Stimulated activated CD8-positive, alpha-beta memory T cell treated with anti-CD3 and anti-CD28 coated beads, Interleukin-2, amount 100 ng/mL, for 48 hours (primary cell): ENCODE results near the gene WDR7.

Experiments used
- DNase-seq, 2 donors: peaks; one replicate each; pipeline ENCODE4 v3.0.0-alpha.2; 2020; ENCODE audit warnings: low read depth in 2 of 2

WDR7 gene

GRCh38 chr18:56936457-56936856 lies 285.3 kb downstream of the WDR7 start:
- no peak for DNase-seq

GRCh38 chr18:56937874-56938430 lies 286.8 kb downstream of the WDR7 start:
- no peak for DNase-seq

DNA sequence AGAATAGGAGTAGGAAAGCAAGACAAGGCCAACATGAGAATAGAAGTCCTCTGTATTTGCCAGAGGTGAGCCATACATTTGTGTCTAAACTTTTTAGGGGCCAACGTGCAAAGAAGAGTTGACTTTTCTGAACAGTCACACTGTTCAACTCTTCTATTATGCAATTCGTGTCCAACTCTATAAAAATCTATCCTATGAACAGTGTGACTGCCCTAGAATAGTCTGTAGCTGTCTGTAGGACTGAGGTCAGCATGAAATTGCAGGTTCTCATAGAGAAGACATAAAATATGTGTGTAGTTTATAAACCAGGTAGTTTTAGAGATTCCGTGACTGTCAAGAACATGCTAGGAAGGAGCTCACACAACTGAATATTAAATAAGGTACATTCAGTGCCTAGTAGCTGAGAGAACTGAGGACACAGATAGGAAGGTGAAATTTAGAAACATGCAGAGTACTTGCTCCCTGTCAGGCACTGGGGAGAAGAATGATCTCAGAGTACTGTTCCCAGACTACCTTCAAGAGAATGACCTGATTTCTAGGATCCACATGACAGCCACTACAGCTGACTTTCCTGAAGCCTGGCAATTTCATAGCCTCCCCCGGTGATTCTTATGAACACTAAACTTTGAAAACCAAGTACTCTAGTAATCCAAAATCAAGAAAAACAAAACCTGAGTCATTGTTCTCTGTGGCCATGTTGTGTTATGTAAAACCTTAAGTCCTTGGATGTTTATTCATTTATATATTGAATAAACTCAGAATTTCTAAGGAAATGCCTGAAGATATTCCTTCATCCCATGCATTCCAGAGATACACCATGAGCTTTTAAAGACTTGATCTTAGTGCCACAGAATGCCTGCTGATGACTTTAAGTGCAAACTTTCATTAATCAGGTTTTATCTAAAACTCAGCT lies 294.3 kb downstream of the WDR7 start:
- no peak for DNase-seq

GRCh38 chr18:56947236-56947635 lies 296.1 kb downstream of the WDR7 start:
- no peak for DNase-seq

GRCh38 chr18:56952026-56952425 lies 300.9 kb downstream of the WDR7 start:
- no peak for DNase-seq

DNA sequence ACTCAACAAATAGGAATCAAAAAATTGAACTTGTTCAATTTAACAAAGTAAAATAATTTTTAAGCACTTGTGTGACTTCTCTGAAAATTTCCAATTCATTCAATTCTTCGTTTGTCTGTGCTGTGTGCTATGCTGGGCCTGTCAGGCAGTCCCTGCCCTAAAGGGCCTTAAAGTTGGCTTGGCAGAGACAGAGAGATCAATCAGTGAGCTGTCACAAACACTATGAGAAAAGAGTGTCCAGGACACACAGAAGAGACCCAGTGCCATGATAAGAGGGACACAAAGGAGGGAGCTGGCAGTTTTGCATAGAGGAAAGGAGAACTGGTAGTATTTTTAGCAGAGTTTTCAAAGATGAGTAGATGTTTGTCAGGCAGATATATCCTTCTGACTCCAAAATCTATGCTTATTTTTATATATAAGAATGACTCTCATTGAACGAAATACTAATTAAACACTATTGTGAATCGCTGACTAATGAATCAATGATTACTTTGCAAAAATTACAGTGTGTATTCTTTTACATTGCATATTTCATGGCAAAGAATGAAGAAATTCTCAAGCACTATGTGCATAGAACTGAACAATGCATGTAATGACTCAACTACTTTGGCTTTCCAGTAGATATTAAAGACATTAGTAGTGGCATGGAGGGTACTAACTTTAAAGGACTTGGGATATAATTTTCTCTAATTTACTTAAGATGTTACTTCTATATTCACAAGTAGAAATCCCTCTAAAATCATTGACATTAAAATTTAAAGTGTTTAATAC lies 302.5 kb downstream of the WDR7 start:
- no peak for DNase-seq

DNA sequence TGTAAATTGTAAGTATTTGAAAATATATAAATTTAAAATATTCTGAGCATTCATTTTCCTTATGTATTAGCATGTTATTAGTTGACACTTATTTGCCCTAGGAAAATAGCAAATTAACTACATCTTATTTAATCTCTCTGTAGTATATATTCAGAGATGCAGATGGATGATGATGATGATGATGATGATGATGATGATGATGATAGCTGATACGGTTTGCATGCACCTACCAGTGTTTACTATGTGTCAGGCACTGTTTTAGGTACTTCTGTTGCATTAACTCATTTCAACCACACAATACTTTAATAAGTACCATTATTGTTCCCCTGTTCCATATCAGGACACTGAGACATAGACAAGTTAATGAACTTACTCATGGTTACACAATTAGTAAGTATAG lies 304.3 kb downstream of the WDR7 start:
- DNase-seq, result no peak

DNA sequence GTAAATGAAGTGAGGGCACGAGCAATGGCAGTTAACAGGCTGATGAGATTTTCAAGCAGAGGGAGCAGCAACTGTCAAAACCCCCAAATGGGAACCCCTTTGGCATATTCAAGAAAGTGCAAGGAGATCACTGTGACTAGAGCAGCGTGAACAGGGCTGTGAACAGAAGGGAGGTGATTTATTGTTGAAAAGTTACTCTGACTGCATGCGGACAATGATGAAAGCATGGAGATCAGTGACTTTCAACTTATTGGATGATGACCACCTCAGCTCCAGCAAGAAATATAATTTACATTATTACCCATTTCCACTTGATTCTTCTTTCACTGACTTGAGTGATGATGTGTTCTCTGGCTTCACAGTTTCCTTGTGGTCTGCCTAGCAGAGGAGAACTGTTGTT lies 308.0 kb downstream of the WDR7 start:
- no peak for DNase-seq

GRCh38 chr18:56962322-56962721 lies 311.2 kb downstream of the WDR7 start:
- DNase-seq, result no peak

- DNase-seq, result no peak
Measured at GRCh38 chr18:56967035-56967434, 315.9 kb downstream of the WDR7 start.

DNA sequence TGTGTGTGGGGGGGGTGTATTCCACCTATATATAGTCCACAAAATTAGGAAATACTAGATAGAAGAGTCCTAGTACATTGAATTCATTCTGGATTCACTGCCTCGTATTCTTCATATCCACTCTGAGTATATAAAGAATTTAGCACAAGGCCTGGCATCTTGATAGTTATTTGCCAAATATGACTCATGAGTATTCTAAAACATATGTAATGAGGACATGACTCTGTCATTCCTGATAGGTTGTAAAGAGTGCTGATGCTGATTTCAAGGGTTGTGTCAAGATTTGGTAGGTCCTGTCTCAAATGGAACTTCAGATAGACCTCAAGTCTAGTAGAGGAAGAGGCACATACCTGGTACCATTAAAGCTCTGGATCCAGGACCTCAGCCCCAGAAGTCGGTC lies 322.3 kb downstream of the WDR7 start:
- DNase-seq, result no peak

GRCh38 chr18:56974141-56974540 lies 323.0 kb downstream of the WDR7 start:
- DNase-seq, result no peak

DNA sequence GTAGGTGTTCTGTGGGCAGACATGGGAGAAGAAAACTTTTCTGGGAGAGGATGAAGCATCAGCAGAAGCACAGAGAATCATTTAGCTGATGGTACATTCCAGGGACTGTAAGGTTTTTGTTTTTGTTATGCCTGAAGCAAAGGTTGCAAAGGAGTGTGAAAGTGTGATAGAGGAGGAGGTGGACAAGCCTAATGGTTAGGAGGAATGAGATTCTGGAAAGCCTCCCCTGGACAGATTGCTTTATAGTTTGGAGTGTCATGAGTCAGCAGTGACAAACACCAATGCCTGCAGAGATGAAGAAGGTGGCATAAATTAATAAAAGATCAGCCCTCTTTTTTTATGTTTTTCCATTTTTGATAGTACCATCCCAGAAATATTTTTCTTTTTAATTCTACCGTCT lies 324.1 kb downstream of the WDR7 start:
- no peak for DNase-seq

DNA sequence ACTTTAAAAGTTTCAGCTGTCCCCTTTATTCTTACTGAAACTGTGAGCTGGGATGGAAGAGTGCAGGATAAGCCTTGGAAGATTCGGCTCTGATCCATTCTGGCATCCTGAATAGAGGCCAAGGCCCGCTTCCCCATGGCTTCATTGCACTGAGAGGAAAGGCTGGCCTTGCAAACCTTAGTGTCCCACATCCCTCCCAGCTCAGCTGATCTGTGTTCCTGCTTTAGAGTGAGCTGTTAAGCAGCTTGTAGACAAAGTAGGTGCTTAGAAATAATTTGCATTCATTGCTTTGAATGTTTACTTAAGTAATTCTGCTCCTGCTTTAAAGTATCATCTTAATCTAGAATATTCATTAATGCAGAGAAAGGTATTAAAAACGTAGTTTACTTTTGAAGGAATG lies 326.1 kb downstream of the WDR7 start:
- DNase-seq, result no peak

DNA sequence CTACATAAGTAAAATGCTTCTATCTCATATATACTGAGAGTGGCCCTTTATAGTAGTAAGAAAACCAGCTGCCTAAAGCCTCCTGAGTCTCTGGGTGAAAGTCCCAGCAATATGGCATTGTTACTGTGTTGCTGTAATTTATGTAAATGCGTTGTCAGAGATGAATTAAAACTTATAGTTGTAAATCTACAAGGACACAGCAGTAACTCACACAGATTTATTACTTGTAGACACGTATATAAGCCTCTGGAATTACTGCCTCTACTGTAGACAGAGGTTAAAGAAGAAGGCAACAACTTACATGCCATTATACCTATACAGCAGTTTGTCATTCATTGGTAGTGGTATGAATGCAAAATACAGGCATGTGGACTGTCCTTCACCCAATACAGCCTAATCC lies 326.6 kb downstream of the WDR7 start:
- DNase-seq, result no peak

DNA sequence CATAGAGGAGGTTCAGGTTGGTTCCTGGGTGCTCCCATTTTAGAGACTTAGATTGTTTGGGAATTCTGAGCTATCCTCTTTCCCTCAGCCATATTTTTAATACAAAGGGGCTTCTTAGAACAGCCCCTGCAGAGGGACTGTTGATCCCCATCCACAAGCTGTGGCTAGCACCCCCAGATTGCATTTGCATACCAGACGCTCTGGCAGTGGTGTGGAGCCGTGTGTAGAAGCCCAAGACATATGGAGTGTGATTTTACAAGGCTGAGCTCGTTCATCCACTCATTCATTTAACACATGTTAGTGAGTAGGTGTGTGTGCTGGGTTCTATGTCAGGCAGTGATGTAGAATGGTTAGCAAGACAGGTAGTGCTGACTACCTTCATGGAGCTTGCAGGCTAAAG lies 329.0 kb downstream of the WDR7 start:
- DNase-seq, result no peak

GRCh38 chr18:56982766-56983165 lies 331.6 kb downstream of the WDR7 start:
- no peak for DNase-seq

GRCh38 chr18:56983275-56983992 lies 332.3 kb downstream of the WDR7 start:
- DNase-seq, result no peak

GRCh38 chr18:56984731-56985130 lies 333.6 kb downstream of the WDR7 start:
- DNase-seq, result no peak

- no peak for DNase-seq
Measured at GRCh38 chr18:56986829-56987228, 335.7 kb downstream of the WDR7 start.

DNA sequence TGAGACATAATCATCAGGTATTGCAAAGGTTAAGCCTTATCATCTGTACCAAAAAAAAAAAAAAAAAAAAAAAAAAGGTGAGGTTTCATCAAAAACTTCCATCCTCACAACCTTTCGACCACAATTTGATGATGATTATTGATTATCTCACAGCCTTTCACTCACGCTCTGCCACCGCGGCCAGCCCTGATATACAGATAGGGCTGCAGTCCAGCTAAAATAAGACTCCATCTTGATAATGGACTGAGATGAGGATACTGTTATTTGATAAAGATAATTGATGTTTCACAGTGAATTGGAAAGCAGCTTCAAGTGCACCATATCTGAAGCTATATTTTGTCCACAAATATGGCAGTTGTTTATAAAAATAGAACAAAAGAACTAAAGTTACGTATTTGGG lies 336.1 kb downstream of the WDR7 start:
- no peak for DNase-seq

GRCh38 chr18:56988022-56988421 lies 336.9 kb downstream of the WDR7 start:
- no peak for DNase-seq
